ENCODE measurements around the gene CST7.

CST7 gene

GRCh38 chr20:24965065-24965919 lies 16.2 kb downstream of the CST7 start:
- no peak for DNase-seq

GRCh38 chr20:24966317-24967012 lies 17.4 kb downstream of the CST7 start:
- no peak for DNase-seq

- DNase-seq, result no peak
These were observed 19.3 kb downstream of the CST7 start for GRCh38 chr20:24968278-24968800.

- no peak for DNase-seq
These were observed 20.3 kb downstream of the CST7 start for GRCh38 chr20:24969186-24970029.

GRCh38 chr20:24970030-24970553 lies 21.0 kb downstream of the CST7 start:
- no peak for DNase-seq

- DNase-seq, result no peak
These were observed 21.7 kb downstream of the CST7 start for GRCh38 chr20:24970754-24971153.

- DNase-seq, result no peak
These were observed 22.5 kb downstream of the CST7 start for GRCh38 chr20:24971376-24972101.

GRCh38 chr20:24972341-24972740 lies 23.3 kb downstream of the CST7 start:
- no peak for DNase-seq

- no peak for DNase-seq
These were observed 28.3 kb downstream of the CST7 start for GRCh38 chr20:24977336-24977735.

- DNase-seq, result no peak
These were observed 28.7 kb downstream of the CST7 start for GRCh38 chr20:24977797-24978196.

- DNase-seq, result no peak
These were observed 29.4 kb downstream of the CST7 start for GRCh38 chr20:24978513-24978912.

- no peak for DNase-seq
These were observed 30.2 kb downstream of the CST7 start for GRCh38 chr20:24979036-24979960.

- DNase-seq, result no peak
These were observed 31.4 kb downstream of the CST7 start for GRCh38 chr20:24980291-24981053.

GRCh38 chr20:24981282-24981681 lies 32.2 kb downstream of the CST7 start:
- no peak for DNase-seq

GRCh38 chr20:24981790-24982189 lies 32.7 kb downstream of the CST7 start:
- DNase-seq, result no peak

- DNase-seq, result no peak
These were observed 34.8 kb downstream of the CST7 start for GRCh38 chr20:24983896-24984295.

GRCh38 chr20:24984961-24985640 lies 36.0 kb downstream of the CST7 start:
- DNase-seq, result no peak

GRCh38 chr20:24985802-24986201 lies 36.7 kb downstream of the CST7 start:
- no peak for DNase-seq

GRCh38 chr20:24986436-24987015 lies 37.5 kb downstream of the CST7 start:
- no peak for DNase-seq

All from SW 1271 (cell line).